Adrenal gland (tissue), 5 donors: ENCODE results near the gene UNC45A.

Experiments
- POLR2A ChIP-seq, 2 donors: fragments of 450-650 bp; IDR thresholded peaks; one replicate each; pipeline ENCODE4 v1.6.1; 2017; ENCODE audit warnings: antibody characterized with exemption in 2 of 2, mild to moderate bottlenecking in 2 of 2, moderate library complexity in 1 of 2
- TF ChIP-seq, protein P1 (sequence below), 6 experiments: fragments of 450-650 bp in 4 of 6; fragments of 200-600 bp in 2 of 6; sonication (generic) in 1 of 6; IDR thresholded peaks; 1 replicate in 5 of 6; 2 replicates in 1 of 6; pipeline versions ENCODE4 v1.5.1 to v1.8.0; 2016 to 2021; ENCODE audit warnings: antibody characterized with exemption in 6 of 6, mild to moderate bottlenecking in 2 of 6, moderate library complexity in 1 of 6
- donor health status: DM: no; HTN: no; CAD: no.

DNA sequence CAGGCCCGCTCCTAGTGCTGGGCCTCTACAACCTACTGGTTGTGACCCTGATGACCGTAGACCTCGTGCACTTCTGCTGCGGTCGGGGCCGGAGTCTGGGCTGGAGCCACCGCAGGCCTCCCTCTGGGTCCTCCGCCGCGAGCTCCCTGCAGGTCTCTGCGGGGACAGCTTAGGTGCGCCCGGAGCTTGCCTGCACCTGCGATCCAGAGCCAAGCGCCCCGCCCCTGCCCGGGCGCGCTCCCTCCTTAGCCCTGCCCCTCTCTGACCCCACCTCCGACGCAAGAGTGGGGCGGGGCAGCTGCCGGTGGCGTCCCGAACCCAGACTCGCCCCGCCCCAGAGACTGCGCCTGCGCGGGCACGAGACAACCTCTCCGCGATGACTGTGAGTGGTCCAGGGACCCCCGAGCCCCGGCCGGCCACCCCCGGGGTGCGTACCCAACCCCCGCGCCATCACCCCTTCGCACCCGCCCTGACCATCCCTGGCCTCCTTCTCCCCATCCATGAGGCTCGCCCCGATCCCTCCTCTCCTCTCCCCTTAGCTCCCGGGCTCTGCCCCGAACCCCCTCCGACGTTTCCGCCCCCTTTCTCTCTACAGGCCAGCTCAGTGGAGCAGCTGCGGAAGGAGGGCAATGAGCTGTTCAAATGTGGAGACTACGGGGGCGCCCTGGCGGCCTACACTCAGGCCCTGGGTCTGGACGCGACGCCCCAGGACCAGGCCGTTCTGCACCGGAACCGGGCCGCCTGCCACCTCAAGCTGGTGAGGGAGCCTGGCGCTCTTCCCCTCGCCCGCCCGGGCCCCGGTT is at the start of gene UNC45A:
- TF ChIP-seq, protein P1, sequence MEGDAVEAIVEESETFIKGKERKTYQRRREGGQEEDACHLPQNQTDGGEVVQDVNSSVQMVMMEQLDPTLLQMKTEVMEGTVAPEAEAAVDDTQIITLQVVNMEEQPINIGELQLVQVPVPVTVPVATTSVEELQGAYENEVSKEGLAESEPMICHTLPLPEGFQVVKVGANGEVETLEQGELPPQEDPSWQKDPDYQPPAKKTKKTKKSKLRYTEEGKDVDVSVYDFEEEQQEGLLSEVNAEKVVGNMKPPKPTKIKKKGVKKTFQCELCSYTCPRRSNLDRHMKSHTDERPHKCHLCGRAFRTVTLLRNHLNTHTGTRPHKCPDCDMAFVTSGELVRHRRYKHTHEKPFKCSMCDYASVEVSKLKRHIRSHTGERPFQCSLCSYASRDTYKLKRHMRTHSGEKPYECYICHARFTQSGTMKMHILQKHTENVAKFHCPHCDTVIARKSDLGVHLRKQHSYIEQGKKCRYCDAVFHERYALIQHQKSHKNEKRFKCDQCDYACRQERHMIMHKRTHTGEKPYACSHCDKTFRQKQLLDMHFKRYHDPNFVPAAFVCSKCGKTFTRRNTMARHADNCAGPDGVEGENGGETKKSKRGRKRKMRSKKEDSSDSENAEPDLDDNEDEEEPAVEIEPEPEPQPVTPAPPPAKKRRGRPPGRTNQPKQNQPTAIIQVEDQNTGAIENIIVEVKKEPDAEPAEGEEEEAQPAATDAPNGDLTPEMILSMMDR (IDR thresholded peaks at IDR 0.05), result peak in 1 of 6 experiments; percentile 5
- peak in 1 of 2 donors; percentile 29 for TF ChIP-seq POLR2A (IDR thresholded peaks at IDR 0.05)
